Left hindlimb (tissue), 1 donor: ENCODE data around the gene FUBP3.
"Not testable (repeated sequence)": the region's sequence is repeated elsewhere in the genome, so short reads cannot be mapped to it uniquely, and the experiment has no call there.

Experiments
- DNase-seq: peaks from one replicate; pipeline ENCODE4 v3.0.0-alpha.2; 2018

The FUBP3 gene

DNA sequence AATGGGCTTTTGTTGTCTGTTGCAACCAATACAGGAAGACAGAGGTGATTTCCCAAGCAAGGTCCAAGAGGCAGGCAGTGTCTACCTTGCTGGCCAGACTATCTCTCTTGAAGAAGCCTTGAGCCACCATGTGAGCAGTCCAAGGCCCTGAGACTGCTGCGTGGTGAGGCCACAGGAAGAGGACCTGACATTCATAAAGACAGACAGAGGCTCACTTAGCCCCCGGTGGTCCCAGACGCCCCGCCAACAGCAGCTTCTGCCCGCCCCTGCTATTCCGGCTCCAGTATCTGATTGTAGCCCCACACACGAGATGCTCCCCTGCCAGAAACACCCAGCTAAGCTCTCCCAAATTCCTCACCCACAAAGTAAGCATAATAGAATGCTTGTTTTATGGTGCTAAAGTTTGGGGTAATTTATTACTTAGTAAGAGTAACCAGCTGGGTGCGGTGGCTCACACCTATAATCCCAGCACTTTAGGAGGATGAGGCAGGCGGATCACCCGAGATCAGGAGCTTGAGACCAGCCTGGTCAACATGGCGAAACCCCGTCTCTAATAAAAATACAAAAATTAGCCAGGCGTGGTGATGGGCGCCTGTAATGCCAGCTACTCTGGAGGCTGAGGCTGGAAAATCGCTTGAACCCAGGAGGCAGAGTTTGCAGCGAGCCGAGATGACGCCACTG is 22.8 kb upstream of the FUBP3 start:
- DNase-seq, result no peak

GRCh38 chr9:130557077-130557468 is 22.3 kb upstream of the FUBP3 start:
- DNase-seq, result no peak

DNA sequence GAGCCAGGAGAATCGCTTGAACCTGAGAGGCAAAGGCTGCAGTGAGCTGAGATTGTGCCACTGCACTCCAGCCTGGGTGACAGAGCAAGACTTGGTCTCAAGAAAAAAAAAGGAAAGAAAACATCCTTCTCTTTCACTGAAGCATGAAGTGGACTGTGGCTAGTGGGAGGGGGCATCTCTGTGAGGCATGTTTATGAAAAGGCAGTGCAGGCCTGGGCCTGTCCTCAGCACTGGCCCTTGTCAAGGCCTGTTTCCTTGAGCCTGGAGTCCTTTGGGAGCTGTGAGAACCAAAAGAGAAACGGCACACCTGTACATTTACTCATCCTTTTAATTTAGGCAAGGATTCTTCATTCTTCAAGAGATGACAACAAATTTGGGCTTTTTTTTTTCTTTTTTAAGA is 18.3 kb upstream of the FUBP3 start:
- no peak for DNase-seq

DNA sequence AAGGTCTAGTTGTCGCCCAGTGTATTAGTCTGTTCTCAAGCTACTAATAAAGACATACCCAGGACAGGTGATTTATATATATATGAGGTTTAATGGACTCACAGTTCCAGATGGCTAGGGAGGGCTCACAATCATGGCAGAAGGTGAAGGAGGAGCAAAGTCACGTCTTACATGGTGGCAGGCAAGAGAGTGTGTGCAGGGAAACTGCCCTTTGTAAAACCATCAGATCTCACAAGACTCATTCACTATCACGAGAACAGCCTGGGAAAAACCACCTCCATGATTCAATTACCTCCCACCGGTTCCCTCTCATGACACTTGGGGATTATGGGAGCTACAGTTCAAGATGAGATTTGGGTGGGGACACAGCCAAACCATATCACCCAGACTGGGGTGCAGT is 16.9 kb upstream of the FUBP3 start:
- not testable (repeated sequence) for DNase-seq

- DNase-seq, result no peak
Observed at GRCh38 chr9:130563797-130564196, 15.6 kb upstream of the FUBP3 start.

- no peak for DNase-seq
Observed at GRCh38 chr9:130565792-130566191, 13.6 kb upstream of the FUBP3 start.

DNA sequence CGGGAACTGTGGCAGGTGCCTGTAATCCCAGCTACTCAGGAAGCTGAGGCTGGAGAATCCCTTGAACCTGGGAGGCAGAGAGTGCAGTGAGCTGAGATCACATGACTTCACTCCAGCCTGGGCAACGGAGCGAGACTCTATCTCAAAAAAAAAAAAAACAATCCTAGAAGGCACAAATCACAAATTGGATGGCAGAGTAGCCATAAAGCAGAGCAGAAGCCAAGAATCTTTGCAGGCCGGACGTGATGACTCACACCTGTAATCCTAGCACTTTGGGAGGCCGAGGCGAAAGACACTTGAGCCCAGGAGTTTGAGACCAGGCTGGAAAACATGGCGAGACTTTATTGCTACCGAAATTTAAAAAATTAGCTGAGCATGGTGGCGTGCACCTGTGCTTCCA is 9.2 kb upstream of the FUBP3 start:
- DNase-seq, result no peak

- no peak for DNase-seq
Observed at GRCh38 chr9:130575514-130575913, 3.9 kb upstream of the FUBP3 start.

DNA sequence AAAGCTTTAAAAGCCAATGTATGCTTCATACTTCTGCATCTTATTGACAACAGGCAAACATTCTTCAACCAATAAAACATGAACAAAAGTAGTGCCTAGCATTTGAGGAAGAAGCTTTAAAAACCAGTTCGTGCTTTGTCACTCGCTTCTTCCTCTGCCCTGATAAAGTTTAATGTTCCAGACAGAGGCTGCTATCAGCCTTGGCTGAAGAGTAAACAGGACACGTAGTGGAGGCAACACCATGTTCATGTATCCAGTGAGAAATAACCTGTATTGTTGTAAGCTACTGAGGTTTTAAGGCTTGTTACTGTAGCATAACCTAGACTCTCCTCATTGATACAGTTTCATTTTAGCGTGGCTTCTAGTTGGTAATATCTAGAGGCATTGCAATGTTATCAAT is 3.2 kb upstream of the FUBP3 start:
- DNase-seq, result no peak

DNA sequence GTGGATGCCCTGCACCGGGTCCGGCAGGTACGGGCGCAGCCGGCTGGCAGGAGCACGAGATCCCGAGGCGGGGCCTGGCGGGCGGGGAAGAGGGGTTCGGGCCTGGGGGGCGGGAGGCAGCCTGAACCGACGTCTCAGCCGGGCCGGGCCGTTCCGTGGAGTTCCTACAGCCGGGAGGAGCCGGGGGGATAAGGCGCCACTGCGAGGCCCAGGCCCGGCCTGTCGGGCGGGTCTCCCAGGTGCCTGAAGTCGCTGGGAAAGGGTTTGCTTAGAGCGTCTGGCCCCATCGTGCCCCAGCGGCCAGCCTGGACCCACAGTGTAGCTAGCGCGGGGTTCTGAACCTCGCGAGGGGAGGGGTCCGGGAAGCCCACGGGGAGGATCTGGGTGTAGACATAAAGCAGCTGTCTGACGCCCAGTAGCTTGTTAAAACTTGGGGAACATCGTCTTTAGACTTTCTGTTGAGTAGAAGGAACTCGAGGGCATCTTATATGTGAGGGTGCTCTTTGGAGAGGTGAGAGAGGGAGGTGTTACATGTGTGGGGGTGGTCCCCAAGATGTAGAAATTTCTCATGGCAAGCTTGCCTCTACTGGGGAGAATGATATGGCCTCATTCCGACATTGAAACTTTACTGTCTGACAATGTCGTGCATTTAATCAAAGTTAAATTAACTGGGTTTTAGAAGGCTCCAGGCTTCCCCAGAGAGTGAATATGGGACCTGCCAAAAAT is 524 bp downstream of the FUBP3 start:
- DNase-seq, result no peak

DNA sequence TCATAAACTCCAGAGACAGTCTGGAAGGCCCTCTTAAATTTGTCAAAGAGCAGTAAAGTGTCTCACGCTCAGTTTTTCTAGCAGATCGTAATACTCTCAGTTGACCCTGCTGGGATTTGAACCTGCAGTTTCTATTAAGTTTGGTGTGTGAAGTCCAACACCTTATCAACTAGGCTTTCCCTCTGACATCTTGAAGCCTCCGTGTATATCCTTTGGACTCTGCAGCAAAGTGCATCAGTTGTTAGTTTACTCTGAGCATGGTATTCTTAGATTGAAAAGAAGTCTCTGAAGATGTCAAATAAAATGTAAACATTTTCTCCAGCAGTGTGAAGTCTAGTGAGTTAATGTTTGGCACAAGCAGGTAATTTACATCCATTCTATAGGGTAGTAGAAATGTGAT is 2.4 kb downstream of the FUBP3 start:
- no peak for DNase-seq

GRCh38 chr9:130583271-130583670 is 3.9 kb downstream of the FUBP3 start:
- no peak for DNase-seq

DNA sequence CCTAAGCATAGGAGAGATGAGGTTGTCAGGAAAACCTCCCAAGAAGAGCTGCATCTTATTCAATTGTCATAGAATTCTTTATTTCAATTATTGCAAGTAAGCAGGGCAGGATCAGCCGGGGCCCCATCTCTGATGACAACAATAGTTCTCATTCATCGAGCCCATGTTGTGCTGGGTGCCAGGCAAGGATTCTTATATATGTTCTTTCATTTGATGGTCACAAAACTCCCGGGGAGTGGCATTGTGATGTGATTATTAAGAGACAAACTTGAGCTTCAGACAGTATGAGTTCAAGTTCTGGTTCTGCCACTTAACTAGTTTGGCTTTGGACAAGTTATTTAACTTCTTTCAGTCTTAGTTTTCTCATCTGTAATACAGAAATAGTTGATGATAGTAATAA is 8.5 kb downstream of the FUBP3 start:
- no peak for DNase-seq

- DNase-seq, result no peak
Observed at GRCh38 chr9:130588416-130588815, 9.0 kb downstream of the FUBP3 start.

- DNase-seq, result no peak
Observed at GRCh38 chr9:130589754-130590153, 10.4 kb downstream of the FUBP3 start.

DNA sequence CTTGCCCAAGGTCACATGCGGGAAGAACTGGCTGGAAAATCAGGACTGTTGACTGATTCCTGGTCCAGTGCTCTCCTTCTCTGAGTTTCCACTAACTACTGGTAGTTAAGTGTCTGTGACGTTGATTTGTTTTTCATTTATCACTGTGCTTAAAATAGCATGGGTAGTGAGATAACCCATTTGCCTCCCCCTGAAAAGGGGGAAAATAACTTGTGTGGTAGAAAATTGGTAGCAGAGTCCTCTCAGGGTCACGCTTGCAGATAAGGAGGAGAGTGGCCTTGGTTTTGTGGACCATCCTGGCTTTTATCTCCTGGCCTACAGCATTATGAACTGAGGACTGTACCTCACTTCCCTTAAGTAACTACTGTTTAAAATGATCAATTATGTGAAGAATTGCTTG is 10.9 kb downstream of the FUBP3 start:
- DNase-seq, result no peak

GRCh38 chr9:130593020-130593419 is 13.6 kb downstream of the FUBP3 start:
- DNase-seq, result no peak

DNA sequence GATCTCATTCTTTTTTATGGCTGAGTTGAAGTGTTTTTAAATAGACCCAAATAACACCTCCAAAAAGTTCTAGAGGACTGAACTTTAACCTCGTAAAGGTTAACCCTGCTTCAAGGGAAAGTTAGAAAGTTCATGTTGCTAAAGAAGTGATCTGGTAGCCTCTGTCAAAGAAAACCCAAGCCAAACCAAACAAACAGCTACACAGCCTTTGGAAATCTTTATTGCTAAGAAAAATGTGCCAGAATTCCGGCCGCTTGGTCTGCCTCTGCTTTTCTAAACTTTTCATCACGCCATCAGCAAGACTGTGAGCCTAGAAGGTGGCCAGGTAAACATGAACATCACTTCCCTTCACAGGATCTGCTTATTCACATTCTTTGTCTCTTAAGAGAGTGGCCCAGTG is 17.9 kb downstream of the FUBP3 start:
- DNase-seq, result no peak

GRCh38 chr9:130598188-130598587 is 18.8 kb downstream of the FUBP3 start:
- DNase-seq, result no peak

GRCh38 chr9:130599625-130600024 is 20.2 kb downstream of the FUBP3 start:
- no peak for DNase-seq

GRCh38 chr9:130601100-130601499 is 21.7 kb downstream of the FUBP3 start:
- DNase-seq, result no peak

GRCh38 chr9:130604295-130604694 is 24.9 kb downstream of the FUBP3 start:
- DNase-seq, result no peak

DNA sequence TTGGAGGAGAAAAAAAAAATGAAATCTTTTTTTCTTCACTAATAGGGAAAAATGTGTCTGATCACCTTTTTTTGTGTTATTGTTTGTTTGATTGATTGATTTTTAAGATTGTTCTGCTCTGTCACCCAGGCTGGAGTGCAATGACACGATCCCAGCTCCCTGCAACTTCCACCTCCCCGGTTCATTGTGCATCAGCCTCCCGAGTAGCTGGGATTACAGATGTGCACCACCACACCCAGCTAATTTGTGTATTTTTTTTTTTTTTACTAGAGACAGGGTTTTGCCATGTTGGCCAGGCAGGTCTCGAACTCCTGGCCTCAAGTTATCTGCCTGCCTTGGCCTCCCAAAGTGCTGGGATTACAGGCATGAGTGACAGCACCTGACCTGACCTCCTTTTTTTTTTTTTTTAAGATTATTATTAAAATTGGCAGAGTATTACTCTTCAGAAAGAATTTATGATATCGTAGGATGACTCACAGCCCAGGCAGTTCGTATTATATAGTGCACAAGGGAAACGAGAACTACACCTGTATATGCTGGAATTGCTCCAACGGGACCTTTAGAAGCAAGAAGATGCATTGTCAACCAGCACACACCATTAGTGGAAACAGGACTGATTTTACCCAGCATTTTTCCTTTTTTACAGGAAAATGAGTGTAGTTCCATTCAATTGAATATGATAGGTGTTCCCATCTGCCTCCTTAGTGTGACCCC is 27.7 kb downstream of the FUBP3 start:
- no peak for DNase-seq
